Measurements from ENCODE around the gene GSTT4. TPM values are rescaled to one million over a fixed set of nuclear protein-coding genes. Genes with fewer than 3 reads are reported as not detected.

Gene GSTT4
- polyA plus RNA-seq, 1 of the 3 experiments (the other 2 are of a cell fraction): not detected

DNA sequence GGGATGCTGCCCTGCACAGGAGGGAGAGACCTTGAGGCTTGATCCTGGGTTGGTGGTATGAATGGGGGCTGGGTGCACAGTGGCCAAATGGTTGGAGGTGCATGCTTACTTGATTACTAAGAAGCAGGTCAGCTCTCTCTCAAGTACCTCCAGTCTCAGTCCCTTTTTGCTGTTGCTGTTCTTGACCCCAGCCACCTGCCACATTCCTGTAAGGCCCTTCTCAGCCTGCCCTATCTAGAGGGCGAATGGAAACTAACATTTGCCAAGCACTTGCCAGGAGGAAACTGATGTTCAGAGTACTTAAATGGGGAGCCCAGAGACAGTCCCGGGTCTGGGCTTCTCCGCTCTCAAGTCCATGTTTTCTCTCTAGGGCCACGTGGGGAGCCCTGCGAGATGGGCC, 45.8 kb upstream of the GSTT4 start (continued):
- TF ChIP-seq FOSL2 (IDR thresholded peaks at IDR 0.05; ENCODE audit: borderline replicate concordance, low read depth): no peak
- no peak for TF ChIP-seq RFX5 (IDR thresholded peaks at IDR 0.05; ENCODE audit: low read length)

DNA sequence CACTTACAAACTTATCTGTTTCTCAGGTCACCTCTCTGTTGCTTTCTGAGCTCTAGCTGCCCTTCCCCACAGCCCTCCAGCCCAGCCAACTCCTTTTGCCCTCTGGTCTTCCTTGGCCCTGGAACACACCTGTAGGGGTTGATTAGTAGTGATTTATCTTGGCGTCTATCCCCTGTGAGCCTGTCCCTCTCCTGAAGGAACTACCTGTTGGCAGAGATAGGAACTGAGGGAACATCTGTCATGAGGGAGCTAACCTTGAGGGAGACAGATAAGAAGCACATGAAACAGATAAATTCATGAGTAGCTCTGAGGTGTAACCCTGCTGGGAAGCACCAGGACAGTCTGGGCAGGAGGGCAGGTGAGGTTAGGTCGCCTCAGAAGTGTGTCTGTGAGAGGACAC, 44.7 kb upstream of the GSTT4 start:
- Histone ChIP-seq H3K27me3 (ENCODE audit: insufficient read depth) (no peaks in the 10 kb centered on the region), H2AFZ (ENCODE audit: low read depth) (no peak overlapping the region), H3K9me3 (no peaks in the 10 kb centered on the region), H3K4me2 (no peak overlapping the region), H3K9me2 (no peaks in the 10 kb centered on the region), H3F3A (replicated peaks; ENCODE audit: insufficient read depth) (no peaks in the 10 kb centered on the region), H3K36me3 (replicated peaks in 1 of 2; ENCODE audit: control insufficient read depth in 1 of 2, insufficient read depth in 2 of 2, low read length in 1 of 2) (peaks cover 23 to 40% of the 10 kb centered on the region in 2 experiments), H4K20me1 (ENCODE audit: insufficient read depth) (no peaks in the 10 kb centered on the region), H3K4me1 (ENCODE audit: control insufficient read depth in 1 of 2, insufficient read depth in 2 of 2, low read depth in 1 of 2, low read length in 1 of 2) (no peaks in the 10 kb centered on the region; a peak in 1 of 4 replicates), H3K27ac (ENCODE audit: low read depth in 2 of 2, low read length in 1 of 2) (no peak overlapping the region), H3K4me3 (ENCODE audit: low read depth in 2 of 2, low read length in 1 of 2) (no peak overlapping the region), H3K79me2 (ENCODE audit: insufficient read depth) (no peaks in the 10 kb centered on the region), H3K9ac (no peak overlapping the region)
- WGBS (ENCODE audit: low lambda C conversion rate): 97% methylated on average over 2 of the region's 2 CpGs
- POLR2A ChIA-PET: no interaction called here
- CTCF ChIA-PET: no interaction called here
- no peak for DNase-seq
- TF ChIP-seq MXI1 (IDR thresholded peaks at IDR 0.05; ENCODE audit: low read depth, low read length) (no peak), MEF2A (IDR thresholded peaks at IDR 0.05; ENCODE audit: borderline replicate concordance, low read depth) (no peak), GATA2 (CRISPR knock-in tag; IDR thresholded peaks at IDR 0.05) (no peak), ELF1 (IDR thresholded peaks at IDR 0.05) (no peak), RFX5 (IDR thresholded peaks at IDR 0.05; ENCODE audit: low read length) (no peak), TAF1 (IDR thresholded peaks at IDR 0.05; ENCODE audit: borderline replicate concordance, low read depth, low read length) (no peak)
- TF ChIP-seq, protein P1, sequence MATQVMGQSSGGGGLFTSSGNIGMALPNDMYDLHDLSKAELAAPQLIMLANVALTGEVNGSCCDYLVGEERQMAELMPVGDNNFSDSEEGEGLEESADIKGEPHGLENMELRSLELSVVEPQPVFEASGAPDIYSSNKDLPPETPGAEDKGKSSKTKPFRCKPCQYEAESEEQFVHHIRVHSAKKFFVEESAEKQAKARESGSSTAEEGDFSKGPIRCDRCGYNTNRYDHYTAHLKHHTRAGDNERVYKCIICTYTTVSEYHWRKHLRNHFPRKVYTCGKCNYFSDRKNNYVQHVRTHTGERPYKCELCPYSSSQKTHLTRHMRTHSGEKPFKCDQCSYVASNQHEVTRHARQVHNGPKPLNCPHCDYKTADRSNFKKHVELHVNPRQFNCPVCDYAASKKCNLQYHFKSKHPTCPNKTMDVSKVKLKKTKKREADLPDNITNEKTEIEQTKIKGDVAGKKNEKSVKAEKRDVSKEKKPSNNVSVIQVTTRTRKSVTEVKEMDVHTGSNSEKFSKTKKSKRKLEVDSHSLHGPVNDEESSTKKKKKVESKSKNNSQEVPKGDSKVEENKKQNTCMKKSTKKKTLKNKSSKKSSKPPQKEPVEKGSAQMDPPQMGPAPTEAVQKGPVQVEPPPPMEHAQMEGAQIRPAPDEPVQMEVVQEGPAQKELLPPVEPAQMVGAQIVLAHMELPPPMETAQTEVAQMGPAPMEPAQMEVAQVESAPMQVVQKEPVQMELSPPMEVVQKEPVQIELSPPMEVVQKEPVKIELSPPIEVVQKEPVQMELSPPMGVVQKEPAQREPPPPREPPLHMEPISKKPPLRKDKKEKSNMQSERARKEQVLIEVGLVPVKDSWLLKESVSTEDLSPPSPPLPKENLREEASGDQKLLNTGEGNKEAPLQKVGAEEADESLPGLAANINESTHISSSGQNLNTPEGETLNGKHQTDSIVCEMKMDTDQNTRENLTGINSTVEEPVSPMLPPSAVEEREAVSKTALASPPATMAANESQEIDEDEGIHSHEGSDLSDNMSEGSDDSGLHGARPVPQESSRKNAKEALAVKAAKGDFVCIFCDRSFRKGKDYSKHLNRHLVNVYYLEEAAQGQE (IDR thresholded peaks at IDR 0.05; ENCODE audit: low read depth, low read length): no peak
- TF ChIP-seq, protein P2, sequence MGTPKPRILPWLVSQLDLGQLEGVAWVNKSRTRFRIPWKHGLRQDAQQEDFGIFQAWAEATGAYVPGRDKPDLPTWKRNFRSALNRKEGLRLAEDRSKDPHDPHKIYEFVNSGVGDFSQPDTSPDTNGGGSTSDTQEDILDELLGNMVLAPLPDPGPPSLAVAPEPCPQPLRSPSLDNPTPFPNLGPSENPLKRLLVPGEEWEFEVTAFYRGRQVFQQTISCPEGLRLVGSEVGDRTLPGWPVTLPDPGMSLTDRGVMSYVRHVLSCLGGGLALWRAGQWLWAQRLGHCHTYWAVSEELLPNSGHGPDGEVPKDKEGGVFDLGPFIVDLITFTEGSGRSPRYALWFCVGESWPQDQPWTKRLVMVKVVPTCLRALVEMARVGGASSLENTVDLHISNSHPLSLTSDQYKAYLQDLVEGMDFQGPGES (IDR thresholded peaks at IDR 0.05; ENCODE audit: low read depth, low read length): no peak
- TF ChIP-seq, protein P3, sequence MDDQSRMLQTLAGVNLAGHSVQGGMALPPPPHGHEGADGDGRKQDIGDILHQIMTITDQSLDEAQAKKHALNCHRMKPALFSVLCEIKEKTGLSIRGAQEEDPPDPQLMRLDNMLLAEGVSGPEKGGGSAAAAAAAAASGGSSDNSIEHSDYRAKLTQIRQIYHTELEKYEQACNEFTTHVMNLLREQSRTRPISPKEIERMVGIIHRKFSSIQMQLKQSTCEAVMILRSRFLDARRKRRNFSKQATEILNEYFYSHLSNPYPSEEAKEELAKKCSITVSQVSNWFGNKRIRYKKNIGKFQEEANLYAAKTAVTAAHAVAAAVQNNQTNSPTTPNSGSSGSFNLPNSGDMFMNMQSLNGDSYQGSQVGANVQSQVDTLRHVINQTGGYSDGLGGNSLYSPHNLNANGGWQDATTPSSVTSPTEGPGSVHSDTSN (IDR thresholded peaks at IDR 0.05): no peak
- TF ChIP-seq, protein P4, sequence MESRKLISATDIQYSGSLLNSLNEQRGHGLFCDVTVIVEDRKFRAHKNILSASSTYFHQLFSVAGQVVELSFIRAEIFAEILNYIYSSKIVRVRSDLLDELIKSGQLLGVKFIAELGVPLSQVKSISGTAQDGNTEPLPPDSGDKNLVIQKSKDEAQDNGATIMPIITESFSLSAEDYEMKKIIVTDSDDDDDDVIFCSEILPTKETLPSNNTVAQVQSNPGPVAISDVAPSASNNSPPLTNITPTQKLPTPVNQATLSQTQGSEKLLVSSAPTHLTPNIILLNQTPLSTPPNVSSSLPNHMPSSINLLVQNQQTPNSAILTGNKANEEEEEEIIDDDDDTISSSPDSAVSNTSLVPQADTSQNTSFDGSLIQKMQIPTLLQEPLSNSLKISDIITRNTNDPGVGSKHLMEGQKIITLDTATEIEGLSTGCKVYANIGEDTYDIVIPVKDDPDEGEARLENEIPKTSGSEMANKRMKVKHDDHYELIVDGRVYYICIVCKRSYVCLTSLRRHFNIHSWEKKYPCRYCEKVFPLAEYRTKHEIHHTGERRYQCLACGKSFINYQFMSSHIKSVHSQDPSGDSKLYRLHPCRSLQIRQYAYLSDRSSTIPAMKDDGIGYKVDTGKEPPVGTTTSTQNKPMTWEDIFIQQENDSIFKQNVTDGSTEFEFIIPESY (IDR thresholded peaks at IDR 0.05; ENCODE audit: borderline replicate concordance, low read depth): no peak
- TF ChIP-seq, protein P5, sequence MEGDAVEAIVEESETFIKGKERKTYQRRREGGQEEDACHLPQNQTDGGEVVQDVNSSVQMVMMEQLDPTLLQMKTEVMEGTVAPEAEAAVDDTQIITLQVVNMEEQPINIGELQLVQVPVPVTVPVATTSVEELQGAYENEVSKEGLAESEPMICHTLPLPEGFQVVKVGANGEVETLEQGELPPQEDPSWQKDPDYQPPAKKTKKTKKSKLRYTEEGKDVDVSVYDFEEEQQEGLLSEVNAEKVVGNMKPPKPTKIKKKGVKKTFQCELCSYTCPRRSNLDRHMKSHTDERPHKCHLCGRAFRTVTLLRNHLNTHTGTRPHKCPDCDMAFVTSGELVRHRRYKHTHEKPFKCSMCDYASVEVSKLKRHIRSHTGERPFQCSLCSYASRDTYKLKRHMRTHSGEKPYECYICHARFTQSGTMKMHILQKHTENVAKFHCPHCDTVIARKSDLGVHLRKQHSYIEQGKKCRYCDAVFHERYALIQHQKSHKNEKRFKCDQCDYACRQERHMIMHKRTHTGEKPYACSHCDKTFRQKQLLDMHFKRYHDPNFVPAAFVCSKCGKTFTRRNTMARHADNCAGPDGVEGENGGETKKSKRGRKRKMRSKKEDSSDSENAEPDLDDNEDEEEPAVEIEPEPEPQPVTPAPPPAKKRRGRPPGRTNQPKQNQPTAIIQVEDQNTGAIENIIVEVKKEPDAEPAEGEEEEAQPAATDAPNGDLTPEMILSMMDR (IDR thresholded peaks at IDR 0.05): no peak
